GM20000 (cell line): ENCODE results near the gene CHST6.
A peak's percentile ranks its signal among the peaks of the same experiment; 100 is the strongest.
"Not testable (repeated sequence)": the region's sequence is repeated elsewhere in the genome, so short reads cannot be mapped to it uniquely, and the experiment has no call there.

Experiments
- DNase-seq: peaks from one replicate; pipeline ENCODE4 v3.0.0; 2012; ENCODE audit warnings: low spot score
- CTCF ChIP-seq: IDR thresholded peaks from 2 replicates; pipeline ENCODE4 v1.5.1; 2012; ENCODE audit warnings: mild to moderate bottlenecking, control low read depth; ENCODE audit errors: extremely low read depth, missing control alignments

The CHST6 gene

DNA sequence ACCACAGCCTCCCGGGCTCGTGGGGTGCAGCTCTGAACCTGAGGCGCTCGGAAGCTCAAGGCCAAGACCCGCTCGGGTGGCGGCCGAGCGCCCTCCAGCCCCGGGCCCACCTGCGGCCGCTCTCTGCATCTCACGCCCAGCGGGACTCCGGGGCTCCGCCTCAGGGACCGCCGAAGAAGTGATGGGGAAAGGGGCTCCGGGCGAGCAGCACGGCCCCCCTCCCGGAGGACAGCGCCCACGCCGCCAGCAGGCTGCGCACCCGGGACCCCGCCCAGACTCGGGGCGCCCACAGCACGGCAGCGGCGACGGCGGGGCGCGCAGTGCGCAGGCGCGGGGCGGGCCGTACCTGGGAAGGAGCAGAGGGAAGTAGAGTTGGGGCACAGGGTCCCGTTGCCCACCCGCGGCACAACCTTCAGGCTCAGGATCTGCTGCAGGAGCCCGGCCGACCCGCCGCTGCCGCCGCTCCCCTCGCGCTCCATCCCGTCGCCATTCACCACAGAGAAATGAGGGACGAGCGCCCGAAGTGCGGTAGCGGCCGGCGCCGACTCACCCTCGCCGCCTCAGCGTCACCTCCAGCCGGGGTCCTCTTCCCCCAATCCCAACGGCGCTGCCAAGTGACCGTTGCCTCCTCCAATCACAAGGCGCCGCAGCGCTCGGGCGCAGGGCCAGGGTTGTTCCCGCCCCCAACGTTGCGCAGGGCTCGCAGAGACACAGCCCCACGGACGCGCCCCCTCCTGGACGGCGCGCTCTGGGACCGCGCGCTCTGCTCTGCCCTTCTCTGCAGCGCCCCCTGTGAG is 30.9 kb downstream of the CHST6 start, which contains the start of gene TMEM170A:
TMEM170A (minus strand) TSS at position 568 of the 797 bp plus-strand sequence; CDS start at position 479, 89 bp downstream.
- TF ChIP-seq CTCF, result peak; percentile 100
- DNase-seq, result peak; percentile 98

DNA sequence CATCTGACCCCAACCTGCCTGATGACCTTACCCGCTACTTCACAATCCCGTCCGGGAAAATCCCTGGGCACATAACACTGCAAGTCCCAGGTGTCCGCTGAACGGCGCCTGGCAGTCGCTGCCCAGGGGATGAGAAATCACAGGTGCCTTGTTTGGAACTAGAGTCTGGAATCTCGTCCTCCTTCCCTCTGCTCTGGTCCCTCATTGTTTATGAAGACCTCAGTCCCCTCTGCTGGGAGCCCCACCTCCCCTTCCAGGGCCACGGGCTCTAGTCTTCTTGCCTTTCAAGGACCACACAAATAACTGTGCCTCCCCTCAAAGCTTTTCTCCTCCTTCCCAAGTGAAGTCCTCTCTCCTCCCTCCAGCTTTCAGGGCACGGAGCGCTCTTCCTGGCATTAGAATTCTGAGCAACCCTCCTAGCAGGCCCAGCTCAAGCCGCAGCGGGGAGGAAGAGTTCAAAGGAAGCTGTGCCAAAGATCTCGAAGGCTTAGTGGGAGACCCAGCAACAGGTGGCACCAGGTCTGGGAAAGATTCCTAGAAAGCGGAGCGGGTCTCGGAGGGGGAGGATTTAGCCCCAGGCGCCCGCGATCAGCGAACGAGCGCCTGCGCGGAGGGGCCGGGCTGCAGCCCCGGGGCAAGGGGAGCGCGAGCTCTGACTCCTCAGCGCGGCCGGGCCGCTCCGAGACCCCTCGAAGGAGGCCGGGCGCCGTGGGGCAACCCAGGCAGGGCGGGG is 31.7 kb downstream of the CHST6 start:
- not testable (repeated sequence) for DNase-seq

DNA sequence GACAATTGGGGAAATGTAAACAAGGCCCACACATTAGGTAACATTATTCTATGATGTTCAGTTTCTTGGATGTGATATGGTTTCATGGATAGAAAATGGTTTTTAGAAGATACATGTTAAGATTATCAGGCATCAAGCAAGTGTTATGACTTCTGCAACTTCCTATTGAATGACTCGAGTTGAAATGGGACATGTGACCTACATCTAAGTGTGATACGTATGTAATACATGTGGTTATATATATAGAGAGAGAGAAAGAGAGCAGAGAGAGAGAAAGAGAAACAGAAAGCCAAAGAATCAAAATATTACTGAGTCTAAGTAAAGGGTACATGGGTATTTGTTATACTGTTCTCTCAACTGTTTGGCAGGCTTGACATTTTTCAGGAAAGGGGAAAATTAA is 32.4 kb downstream of the CHST6 start:
- peak; percentile 52 for DNase-seq
- TF ChIP-seq CTCF, result no peak

- no peak for TF ChIP-seq CTCF
- no peak for DNase-seq
Measured at GRCh38 chr16:75461575-75461974, 33.7 kb downstream of the CHST6 start.

GRCh38 chr16:75460446-75460845 is 34.8 kb downstream of the CHST6 start:
- no peak for TF ChIP-seq CTCF
- DNase-seq, result no peak

DNA sequence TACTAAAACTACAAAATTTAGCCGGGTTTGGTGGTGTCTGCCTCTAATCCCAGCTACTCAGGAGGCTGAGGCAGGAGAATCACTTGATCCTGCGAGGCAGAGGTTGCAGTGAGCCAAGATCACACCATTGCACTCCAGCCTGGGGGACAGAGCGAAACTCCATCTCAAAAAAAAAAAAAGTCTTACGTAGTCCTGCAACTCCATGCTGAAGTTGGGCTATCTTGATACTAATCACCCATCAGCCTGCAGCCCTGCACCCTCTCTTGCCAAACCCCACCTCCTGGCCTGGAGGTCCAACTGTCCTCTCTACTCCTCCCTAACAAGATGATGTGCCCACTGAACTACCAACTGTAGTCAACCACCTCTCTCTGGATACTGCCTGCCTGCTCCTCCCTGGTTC is 35.5 kb downstream of the CHST6 start:
- DNase-seq, result no peak
- no peak for TF ChIP-seq CTCF

DNA sequence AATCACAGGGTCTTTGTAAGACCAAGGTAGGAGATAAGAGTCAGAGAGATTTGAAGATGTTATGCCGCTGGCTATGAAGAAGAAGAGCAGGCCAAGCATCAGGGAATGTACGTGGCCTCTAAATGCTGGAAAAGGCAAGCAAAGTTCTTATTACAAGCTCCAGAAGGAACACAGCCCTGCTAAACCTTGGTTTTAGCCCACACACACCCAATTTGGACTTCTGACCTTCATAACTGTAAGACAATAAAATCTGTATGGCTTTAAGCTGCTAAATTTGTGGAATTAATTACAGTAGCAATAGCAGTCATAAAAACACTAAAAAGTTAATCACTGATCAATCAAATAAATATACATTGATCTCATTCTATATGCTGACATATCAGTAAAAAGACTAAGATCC is 36.8 kb downstream of the CHST6 start:
- no peak for DNase-seq
- no peak for TF ChIP-seq CTCF

DNA sequence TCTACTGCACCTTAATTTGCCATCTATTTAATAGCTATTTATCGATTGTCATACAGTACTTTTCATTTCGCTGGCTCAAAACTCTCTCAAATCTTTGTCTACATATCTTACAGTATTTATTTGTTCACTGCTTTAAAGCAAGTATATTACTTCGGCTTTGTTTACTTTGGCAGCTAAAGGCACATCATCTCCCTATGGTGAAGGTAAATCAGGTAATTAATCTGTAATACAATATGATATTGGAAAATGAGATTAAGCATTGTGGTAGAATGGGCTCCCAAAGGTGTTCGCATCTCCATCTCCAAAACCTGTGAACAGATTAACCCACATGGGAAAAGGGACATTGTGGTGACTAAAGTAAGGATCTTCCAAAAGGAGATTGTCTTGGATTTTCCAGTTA is 37.2 kb downstream of the CHST6 start:
- DNase-seq, result no peak
- no peak for TF ChIP-seq CTCF
